Middle frontal gyrus (tissue), 1 donor: ENCODE data around the gene THBS4.
"Not testable (repeated sequence)": the region's sequence is repeated elsewhere in the genome, so short reads cannot be mapped to it uniquely, and the experiment has no call there.

ENCODE experiments used
- DNase-seq: peaks from one replicate; pipeline ENCODE4 v3.0.0-alpha.2; 2015; ENCODE audit warnings: low spot score; ENCODE audit errors: extremely low spot score

The THBS4 gene

DNA sequence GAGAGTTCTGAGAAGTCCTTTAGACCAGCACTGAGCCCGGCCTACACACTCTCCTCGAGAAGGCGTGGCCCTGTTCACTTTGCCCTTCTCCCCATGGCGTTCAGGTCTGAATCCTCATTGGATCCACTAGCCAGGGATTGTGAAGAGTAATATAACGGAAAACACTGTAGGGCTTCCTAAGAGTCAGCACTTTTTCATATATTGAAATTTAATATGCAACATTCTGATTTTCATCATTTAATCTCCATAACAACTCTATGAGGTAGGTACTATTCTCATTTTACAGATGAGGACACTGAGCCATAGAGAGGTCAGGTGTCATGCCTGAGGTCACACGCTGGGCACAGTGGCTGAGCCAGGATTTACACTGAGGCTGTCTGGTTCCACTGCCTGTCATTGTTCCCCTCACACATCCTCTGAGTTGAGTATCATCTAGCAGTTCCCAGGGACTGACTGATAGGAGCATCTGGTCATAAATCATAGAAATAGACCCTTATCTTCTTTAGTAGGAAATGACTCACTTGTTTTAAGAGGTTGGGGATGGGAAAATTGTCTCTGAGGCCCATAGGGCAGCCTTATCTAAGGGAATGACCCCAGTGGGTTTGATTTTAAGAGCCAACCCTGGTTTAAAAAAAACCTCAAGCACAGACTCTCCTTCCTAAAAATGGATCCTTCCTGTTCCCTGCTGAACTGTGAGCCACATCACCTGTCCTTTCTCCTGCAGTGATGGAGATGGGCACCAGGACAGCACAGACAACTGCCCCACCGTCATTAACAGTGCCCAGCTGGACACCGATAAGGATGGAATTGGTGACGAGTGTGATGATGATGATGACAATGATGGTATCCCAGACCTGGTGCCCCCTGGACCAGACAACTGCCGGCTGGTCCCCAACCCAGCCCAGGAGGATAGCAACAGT lies 41.2 kb downstream of the THBS4 start:
- no peak for DNase-seq

DNA sequence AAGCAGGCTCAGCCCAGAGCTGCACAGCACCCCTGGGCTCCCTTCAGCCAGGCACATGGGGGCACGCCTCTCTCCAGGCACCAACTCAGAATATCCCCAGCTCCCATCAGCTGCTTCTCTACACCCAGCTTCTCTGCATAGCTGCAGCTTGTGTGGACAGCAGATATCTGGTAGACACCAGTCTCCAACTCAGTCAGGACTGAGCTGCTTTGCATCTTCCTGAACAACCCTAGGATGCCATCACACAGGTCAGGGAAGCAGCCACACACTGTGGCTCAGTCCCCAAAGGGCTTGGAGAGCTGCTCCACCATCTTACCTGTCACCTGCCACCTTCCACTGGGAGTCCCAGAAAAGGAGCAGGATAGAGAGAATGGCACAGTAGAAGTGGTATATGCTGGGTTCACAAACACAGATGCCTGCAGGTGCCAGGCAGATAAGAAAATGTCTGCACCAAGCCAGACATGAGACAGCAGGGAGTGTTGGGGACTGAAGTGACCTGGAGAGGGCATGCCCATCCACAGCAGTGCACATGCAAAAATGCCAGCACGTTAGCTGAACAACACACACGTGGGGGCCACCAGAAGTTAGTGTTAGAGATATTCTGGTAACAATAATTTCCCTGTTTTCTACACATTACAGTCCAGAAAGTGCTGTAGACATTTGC lies 42.0 kb downstream of the THBS4 start:
- no peak for DNase-seq

DNA sequence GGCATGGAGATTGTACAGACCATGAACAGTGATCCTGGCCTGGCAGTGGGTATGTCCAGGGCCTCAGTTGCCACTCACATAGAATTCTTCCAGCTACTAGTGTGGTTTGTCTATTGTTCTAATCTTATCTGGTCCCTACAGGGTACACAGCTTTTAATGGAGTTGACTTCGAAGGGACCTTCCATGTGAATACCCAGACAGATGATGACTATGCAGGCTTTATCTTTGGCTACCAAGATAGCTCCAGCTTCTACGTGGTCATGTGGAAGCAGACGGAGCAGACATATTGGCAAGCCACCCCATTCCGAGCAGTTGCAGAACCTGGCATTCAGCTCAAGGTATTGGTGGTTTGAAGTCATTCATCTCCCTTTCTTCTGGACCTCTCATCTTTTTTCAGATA lies 43.8 kb downstream of the THBS4 start:
- no peak for DNase-seq

DNA sequence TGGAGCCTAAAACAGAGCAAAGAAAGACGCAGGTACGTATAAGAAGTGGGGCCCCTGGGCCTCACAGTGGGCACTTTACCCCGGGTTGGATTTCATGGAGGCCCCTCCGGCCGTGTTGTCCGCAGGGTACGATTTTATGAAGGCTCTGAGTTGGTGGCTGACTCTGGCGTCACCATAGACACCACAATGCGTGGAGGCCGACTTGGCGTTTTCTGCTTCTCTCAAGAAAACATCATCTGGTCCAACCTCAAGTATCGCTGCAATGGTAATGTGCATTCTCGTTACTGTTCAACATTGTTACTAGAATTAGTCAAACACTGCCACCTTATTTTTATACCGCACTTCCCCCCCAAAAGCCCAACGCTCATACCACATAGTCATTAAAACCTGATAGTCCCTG lies 47.1 kb downstream of the THBS4 start:
- no peak for DNase-seq

DNA sequence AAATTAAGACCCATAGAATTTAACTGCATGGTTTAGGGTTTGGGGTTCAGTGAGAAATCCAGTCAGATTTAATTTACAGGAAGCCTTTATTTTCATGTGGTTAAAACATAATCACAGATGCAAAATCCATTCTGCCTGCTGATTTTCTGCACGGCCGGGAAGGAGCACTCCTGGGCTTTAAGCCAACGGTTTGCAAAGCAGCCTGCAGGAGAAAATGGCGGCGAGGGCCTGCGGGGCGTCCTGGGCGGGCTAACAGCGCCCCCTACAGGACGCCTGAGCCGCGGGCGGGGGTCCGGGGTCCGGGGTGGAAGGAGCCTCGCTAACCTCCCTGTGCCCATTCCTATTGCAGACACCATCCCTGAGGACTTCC lies 47.6 kb downstream of the THBS4 start:
- peak; percentile 81 for DNase-seq

DNA sequence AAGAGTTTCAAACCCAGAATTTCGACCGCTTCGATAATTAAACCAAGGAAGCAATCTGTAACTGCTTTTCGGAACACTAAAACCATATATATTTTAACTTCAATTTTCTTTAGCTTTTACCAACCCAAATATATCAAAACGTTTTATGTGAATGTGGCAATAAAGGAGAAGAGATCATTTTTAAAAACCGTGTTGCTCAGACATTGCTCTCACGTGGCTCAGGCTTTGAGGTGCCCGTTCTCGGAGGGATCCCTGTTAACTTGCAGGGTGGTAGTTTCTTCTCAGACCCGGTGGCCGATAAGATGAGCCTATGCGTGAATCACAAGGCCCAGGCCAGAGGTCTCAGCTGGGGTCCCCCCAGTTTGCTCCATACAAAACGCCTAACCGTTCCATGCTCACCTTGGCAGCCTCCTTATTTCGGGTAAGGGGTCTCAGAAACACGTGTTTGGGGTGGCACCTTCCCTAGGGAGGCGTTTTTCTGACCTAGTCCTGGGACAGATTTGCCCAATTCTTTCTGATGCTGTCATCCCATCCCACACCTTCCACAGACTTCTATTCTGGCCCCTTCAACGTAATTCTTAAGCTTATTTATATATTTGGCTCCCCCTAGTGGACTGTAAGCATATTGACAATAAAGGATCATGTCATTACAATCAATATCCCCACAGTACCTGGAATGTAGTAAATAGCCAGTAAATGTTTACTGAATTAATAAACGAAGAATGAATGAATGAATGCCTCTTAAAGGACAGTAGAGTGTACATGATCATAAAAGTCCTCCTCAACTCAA lies 48.1 kb downstream of the THBS4 start:
- DNase-seq, result peak; percentile 44

DNA sequence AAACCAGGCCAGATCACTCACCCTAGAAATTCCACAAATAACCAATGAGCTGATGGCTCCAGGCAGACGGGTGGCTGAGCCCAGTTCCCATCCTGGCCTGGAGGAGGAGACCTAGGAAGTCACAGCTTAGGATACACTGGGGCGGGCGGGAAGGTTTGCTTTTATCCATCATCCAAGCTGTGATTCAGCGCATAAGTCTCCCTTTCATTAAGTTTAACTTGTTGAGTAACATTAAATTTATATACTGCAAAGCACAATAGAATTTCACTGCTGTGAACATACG lies 55.7 kb downstream of the THBS4 start:
- DNase-seq, result no peak

DNA sequence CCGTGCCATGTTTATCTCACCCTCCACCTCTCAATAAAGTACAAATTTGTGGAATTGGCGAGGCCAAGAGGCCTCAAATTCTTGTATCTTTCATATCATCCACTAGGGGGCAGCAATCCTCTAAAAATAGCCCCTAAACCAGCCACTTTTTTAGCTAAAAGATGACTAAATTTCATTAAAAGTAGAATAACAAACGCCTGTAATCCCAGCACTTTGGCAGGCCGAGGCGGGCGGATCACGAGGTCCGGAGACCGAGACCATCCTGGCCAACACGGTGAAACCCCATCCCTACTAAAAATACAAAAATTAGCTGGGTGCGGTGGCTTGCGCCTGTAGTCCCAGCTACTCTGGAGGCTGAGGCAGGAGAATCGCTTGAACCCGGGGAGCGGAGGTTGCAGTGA lies 56.6 kb downstream of the THBS4 start:
- peak; percentile 58 for DNase-seq

DNA sequence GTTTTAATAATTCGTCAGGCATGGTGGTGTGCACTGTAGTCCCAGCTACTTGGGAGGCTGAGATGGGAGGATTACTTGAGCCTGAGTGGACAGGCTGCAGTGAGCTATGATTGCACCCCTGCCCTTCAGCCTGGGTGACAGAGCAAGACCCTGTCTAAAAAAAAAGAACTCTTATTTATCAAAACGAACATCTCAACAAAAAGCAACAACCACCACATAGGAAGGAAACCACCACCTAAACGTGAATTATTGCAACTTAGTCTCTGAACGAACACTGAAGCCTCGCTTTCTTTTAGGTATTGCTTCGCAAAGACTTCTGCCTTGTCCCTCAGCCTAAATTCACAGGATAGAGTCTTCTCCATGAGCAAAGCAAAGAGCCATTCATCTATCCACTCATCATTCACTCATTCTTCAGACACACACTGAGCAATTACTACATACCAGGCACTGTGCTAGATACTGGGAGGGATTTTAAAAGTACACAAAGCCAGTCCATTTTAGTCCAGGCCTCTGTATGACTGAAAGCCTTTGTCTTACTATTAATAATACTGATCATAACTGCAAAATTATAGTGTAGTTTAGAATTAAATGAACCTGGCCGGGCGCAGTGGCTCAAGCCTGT lies 57.4 kb downstream of the THBS4 start:
- DNase-seq, result no peak

DNA sequence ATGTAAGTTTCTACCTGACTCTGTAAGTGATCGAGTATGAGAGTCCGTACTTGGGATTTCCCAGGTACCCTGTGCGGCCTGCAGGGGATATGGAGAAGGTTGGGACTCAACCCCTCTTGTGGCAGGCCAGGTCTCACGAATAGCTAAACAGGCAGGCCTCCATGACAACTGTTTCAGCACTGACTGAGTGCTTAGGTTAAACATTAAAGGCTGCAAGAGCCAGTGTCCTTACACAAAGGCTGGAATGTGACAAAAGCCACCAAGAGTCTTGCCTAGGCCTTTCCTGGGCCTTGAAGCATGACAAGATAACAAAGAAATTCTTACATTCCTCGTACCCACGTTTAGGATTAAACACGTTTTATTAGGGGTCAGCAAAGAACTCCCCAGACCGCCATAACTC lies 58.6 kb downstream of the THBS4 start:
- DNase-seq, result no peak

DNA sequence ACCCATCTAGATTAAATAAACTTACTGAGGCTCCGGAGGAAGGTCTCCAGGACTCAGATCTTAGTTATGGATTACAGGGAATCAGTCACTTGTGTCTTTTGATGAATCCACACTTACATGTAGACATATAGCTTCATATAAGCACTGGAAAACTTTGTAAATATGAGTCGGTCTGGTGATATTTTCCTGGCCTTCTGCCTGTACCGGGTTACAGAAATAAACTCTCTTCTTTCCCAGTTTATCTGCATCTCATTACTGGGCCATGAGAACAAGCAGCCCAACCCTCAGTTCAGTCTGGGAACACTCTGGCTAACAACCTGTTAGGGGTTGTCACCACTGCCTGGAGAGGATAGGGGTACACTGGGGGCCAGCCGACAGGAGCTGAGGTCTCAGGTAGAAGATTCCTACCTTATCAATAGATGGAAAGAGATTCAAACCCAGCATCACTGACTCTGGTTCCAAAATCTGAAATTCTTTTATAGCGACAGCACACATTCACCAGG lies 59.1 kb downstream of the THBS4 start:
- DNase-seq, result no peak

DNA sequence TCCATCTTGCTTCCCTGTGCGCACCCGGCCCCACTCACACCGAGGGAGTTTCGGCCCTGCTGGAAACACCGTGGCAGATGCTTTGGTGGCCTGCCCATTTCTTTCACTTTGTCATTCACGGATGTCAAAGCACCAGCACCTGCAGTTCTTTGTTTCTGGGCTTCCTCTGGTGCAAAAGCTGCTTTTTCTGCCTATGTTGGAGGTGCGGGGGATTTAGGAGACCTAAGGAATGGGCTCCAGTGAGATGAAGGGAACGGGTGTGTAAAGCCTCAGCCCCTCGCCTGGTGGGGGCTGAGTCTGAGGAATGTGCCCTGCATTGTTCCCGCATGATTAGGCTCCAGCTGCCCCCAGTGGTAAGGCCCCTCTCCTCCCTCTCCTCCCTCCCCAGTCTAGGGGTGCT lies 62.3 kb downstream of the THBS4 start:
- DNase-seq, result no peak

DNA sequence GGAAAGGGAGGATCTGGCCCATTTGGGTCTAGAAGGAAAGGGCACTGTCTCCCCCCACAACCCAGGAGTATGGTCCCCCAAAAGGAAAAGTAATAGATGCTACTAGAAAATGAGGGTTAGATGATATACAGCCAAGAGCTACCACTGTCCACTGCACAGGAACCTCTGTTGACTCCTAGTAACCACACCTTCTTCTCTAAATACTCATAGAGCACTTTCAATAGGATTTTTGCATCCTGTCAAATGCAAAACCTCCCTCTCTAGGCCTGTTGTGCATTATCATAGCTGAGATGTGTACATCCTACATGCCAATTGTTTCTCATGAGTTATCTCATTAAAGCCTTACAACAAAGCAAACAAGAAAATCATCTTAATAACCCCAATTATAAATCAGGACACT lies 66.8 kb downstream of the THBS4 start:
- DNase-seq, result no peak

DNA sequence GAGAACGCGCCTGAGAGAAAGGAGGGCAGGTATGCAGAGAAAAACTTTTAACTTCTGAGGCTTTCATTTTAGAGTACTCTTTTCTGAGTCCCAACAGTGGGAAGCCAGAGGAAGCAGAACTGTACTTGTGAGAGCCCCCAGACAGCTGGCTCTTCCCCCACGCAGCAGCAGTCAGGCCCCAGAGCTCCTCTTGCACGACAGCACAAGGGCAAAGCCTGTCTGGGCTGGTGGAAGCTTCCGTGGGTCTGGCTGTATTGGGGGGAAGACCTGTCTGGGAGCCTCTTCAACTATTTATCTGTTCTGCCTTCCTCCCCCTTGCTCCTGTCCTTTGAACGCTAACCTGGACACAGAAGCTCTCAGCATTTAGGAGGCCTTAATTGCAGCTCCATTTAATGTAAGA lies 68.2 kb downstream of the THBS4 start:
- no peak for DNase-seq

DNA sequence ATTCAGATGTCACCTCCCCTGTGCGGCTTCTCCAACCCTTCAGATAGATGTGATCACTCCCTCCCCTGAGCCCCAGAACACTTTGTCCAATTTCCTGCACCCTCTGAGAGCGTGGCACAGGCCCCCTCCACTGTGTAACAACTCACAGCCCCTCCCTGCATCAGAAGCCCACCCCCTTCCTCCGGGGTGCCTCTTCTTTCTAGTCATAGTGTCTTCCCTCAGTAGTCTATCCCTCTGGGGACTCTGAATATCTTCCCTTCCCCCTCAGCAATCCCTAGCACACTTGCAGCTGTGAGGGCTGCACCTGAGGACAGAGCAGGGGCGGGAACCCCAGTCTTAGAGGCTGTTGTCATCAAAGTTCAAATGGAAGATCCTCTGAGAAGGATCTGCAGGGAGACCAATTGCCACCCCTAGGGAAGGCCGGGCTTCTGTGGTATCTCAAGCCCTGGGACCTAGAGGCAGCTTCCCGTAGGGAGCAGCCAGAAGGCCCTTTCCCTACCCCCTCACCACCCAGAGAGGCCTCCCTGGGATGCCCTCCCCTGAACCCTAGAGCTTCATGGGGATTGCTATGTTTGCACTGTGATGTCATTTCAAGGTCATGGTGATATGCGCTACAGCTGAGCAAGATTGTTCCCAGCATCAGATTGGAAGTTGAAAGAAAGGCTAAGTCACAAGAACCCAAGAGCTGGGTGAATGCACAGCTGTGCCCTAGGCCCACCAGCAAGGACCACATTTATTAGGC lies 70.7 kb downstream of the THBS4 start:
- no peak for DNase-seq

DNA sequence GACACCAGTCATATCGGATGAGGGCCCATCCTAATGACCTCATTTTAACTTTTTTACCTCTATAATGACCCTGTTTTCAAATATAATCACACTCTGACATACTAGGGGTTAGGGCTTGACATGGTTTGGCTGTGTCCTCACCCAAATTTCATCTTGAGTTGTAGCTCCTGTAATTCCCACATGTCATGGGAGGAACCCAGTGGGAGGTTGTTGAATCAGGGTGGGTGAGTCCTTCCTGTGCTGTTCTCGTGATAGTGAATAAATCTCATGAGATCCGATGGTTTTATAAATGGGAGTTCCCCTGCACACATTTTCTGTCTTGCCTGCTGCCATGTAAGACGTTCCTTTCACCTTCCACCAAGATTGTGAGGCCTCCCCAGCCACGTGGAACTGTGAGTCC lies 71.8 kb downstream of the THBS4 start:
- DNase-seq, result no peak

DNA sequence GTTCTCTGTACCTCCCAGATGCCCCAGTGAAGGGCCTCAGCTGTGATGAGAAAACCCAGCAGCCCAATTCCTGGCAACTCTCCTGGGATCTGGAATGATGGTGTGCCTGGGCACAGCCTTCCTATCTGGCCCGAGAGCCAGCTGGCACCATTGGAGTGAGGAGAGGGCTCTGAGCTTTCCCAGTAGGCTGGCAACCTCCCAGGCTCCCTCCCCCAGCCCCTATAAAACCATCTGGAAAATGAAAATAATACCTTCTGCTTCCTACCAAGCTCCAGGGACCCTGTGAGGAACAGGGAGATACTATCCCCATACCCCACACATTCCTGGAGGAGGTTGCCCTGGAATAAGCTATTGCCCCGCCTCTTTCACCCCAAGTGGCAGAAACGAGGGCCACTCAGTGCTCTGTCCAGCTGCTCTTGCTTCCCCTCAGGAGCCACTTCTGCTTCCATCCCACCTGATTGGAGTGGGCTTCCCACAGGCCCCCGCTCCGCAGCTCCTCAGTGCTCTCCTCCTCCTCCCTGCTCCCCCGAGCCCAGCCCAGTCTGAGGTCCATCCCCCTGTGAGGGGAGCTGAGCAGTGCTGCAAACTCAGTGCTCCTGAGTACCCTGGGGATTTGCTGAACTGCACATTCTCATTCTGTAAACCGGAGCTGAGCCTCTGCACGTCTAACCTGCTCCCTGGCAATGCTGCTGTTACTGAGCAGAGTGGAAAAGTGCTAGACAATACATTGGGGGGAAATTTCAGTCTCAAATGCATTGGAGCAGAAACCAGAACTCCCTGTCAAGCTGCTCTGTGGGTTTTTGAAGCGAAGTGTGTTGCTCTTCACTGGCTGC lies 74.7 kb downstream of the THBS4 start:
- no peak for DNase-seq

DNA sequence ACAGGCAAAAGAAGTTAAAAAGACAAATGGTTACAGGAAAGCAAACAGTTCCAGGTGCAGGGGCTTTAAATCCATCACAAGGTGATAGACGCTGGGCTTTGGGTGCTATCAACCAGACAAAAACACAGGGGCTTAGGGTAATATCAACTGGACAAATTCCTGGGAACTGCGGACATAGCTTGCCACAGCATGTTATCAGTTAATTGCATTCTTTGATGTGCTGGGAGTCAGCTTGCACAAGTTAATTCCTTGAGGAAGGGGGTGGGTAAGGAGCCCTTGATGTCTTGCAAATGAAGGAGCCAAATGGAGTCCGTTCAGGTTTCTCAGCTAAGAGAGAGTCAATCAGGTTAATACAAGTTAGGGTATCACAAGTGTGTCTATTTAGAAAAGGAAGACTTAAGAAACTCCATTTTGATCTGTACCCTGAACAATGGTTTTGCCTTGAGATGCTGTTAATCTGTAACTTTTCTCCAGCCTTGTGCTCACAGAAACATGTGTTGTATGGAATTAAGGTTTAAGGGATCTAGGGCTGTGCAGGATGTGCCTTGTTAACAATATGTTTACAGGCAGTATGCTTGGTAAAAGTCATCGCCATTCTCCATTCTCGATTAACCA lies 76.3 kb downstream of the THBS4 start:
- DNase-seq, result not testable (repeated sequence)

DNA sequence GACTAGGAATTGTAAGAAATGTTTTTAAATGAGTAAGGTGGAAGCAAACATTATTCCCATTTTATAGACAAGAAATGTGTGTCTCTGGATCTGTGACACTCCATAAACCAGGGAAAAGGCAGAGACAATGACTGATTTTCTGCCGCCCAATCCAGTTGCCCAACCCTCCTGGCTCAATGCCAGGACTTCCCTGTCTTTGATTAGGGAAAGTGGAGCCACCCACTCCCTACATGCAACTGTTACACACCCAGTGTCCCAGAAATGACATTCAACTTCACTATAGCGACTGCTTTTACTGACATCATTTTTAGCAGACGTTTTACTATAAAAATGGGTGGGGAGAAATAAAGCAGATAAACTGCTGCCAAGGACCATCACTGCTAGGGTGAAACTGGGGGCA lies 79.7 kb downstream of the THBS4 start:
- no peak for DNase-seq

DNA sequence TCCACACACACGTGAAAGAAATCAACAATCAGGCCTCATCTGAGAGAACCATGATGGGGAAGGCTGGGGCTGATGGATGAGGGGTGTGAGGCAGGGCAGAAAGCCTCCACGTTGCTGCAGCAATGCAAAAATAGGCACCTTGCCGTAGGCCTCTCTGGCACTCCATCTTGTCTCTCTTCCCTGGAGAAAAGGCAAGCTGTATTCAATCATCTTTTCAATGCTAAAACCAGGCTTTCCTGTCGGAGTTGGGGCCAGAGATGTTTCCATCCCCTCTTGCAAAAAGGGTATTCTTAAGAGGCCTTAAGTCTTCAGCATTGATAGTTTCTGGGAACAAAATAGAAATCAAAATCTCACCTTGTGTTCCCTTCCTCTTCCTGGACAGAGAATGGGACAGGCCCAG lies 80.9 kb downstream of the THBS4 start:
- no peak for DNase-seq
